ENCODE measurements around the gene AGBL4.

GRCh38 chr1:48543854-48544253 is 1479.9 kb downstream of the AGBL4 start:
- TF ChIP-seq CTCF (IDR thresholded peaks at IDR 0.05) (no peak), ZFX (IDR thresholded peaks at IDR 0.05; ENCODE audit: borderline replicate concordance) (no peak)

Measured in 22Rv1 (cell line).